ENCODE data around the gene MTMR1.
A peak's percentile ranks its signal among the peaks of the same experiment; 100 is the strongest.

MTMR1 gene

GRCh38 chrX:150763810-150764209 is 70.6 kb downstream of the MTMR1 start:
- DNase-seq = no peak

GRCh38 chrX:150765237-150765636 is 72.0 kb downstream of the MTMR1 start:
- DNase-seq = no peak

- no peak for DNase-seq
These were observed 72.7 kb downstream of the MTMR1 start for GRCh38 chrX:150765782-150766350.

GRCh38 chrX:150766351-150767044 is 73.3 kb downstream of the MTMR1 start:
- DNase-seq = no peak

GRCh38 chrX:150767045-150767395 is 73.8 kb downstream of the MTMR1 start:
- no peak for DNase-seq

GRCh38 chrX:150767475-150768131 is 74.4 kb downstream of the MTMR1 start:
- peak; percentile 63 for DNase-seq

- DNase-seq = no peak
These were observed 74.9 kb downstream of the MTMR1 start for GRCh38 chrX:150768132-150768485.

GRCh38 chrX:150768580-150769190 is 75.5 kb downstream of the MTMR1 start:
- DNase-seq = no peak

- no peak for DNase-seq
These were observed 76.2 kb downstream of the MTMR1 start for GRCh38 chrX:150769408-150769807.

- no peak for DNase-seq
These were observed 77.4 kb downstream of the MTMR1 start for GRCh38 chrX:150770623-150771022.

- no peak for DNase-seq
These were observed 77.9 kb downstream of the MTMR1 start for GRCh38 chrX:150771116-150771515.

GRCh38 chrX:150772150-150772970 is 79.2 kb downstream of the MTMR1 start:
- peak; percentile 37 for DNase-seq

GRCh38 chrX:150773117-150773516 is 79.9 kb downstream of the MTMR1 start:
- no peak for DNase-seq

GRCh38 chrX:150773634-150774033 is 80.4 kb downstream of the MTMR1 start:
- no peak for DNase-seq

- DNase-seq = no peak
These were observed 81.8 kb downstream of the MTMR1 start for GRCh38 chrX:150774798-150775568.

GRCh38 chrX:150775569-150776350 is 82.6 kb downstream of the MTMR1 start:
- DNase-seq = no peak

- DNase-seq = no peak
These were observed 84.3 kb downstream of the MTMR1 start for GRCh38 chrX:150777328-150777992.

- DNase-seq = no peak
These were observed 86.2 kb downstream of the MTMR1 start for GRCh38 chrX:150779385-150779784.

GRCh38 chrX:150781677-150782076 is 88.5 kb downstream of the MTMR1 start:
- DNase-seq = no peak

- DNase-seq = no peak
These were observed 96.8 kb downstream of the MTMR1 start for GRCh38 chrX:150790021-150790420.

GRCh38 chrX:150792949-150793527 is 99.8 kb downstream of the MTMR1 start:
- no peak for DNase-seq
